Endothelial cell of umbilical vein (primary cell): ENCODE results near the gene DNAH11. TPM values are rescaled to one million over a fixed set of nuclear protein-coding genes. Genes with fewer than 3 reads are reported as not detected.

Source experiments
- BruUV-seq: library from RNA; stranded (reverse); fragments of 400-500 nt; replicated peaks from 2 replicates; lab custom pipeline; 2021; lab: Mats Ljungman, UMichigan
- CTCF ChIA-PET: fragments of 300-600, 350-600 bp; sonication (Branson Sonifier 250); formaldehyde crosslinking; loops from one replicate; lab custom pipeline; 2021; ENCODE audit warnings: antibody characterized with exemption, inconsistent platforms; lab: Charles Lee
- POLR2A ChIA-PET: fragments of 300-600, 350-600 bp; sonication (Branson Sonifier 250); formaldehyde crosslinking; loops from one replicate; lab custom pipeline; 2021; ENCODE audit warnings: antibody characterized with exemption, inconsistent platforms; lab: Charles Lee
- DNase-seq: peaks from one replicate; pipeline ENCODE4 v3.0.0-alpha.2; 2011; ENCODE audit warnings: low read depth, low spot score
- FAIRE-seq: peaks from 2 replicates; lab custom pipeline; 2011; peaks lifted over from hg19 to GRCh38; lab: Jason Lieb, UNC
- H2AFZ ChIP-seq: 2 replicates; pipeline ENCODE4 v1.6.0; 2012; ENCODE audit warnings: low read depth, low read length, control low read depth, inconsistent platforms
- H3K27ac ChIP-seq: 2 replicates; pipeline ENCODE4 v1.5.1; 2011; ENCODE audit warnings: low read depth, mild to moderate bottlenecking, control low read depth, low read length, moderate library complexity; ENCODE audit not compliant: insufficient read depth
- H3K27me3 ChIP-seq, 2 experiments: 2 replicates each; pipeline versions ENCODE4 v1.6.0 to v1.6.1; 2011; ENCODE audit warnings: low read length in 2 of 2, mixed read lengths in 1 of 2; ENCODE audit not compliant: control insufficient read depth in 2 of 2, insufficient read depth in 2 of 2
- H3K36me3 ChIP-seq, 2 experiments: 2 replicates in 1 of 2; 3 replicates in 1 of 2; pipeline ENCODE4 v1.5.1; 2011; ENCODE audit warnings: low read length in 2 of 2, mild to moderate bottlenecking in 1 of 2, moderate library complexity in 1 of 2; ENCODE audit not compliant: control insufficient read depth in 2 of 2, insufficient read depth in 2 of 2; ENCODE audit errors: extremely low read depth in 1 of 2
- H3K4me1 ChIP-seq: 3 replicates; pipeline ENCODE4 v1.5.1; 2011; ENCODE audit warnings: mild to moderate bottlenecking, low read length; ENCODE audit not compliant: control insufficient read depth, insufficient read depth; ENCODE audit errors: extremely low read depth
- H3K4me2 ChIP-seq: 2 replicates; pipeline ENCODE4 v1.6.1; 2011; ENCODE audit warnings: low read length, control low read depth, mixed read lengths; ENCODE audit not compliant: insufficient read depth
- H3K4me3 ChIP-seq, 3 experiments: fragments of 200-600 bp in 1 of 3; sonication (generic), shearing (Covaris generic) in 1 of 3; replicated peaks in 1 of 3; 2 replicates each; pipeline ENCODE4 v1.5.1; 2011 to 2016; ENCODE audit warnings: control low read depth in 3 of 3, low read length in 3 of 3, mild to moderate bottlenecking in 2 of 3, inconsistent platforms in 1 of 3, low read depth in 1 of 3, moderate library complexity in 1 of 3; ENCODE audit not compliant: insufficient read depth in 1 of 3
- H3K79me2 ChIP-seq: 2 replicates; pipeline ENCODE4 v1.6.0; 2012; ENCODE audit warnings: low read length, inconsistent platforms; ENCODE audit not compliant: control insufficient read depth, insufficient read depth
- H3K9ac ChIP-seq: replicated peaks from 2 replicates; pipeline ENCODE3; 2011; ENCODE audit warnings: low read length, control low read depth; ENCODE audit not compliant: insufficient read depth; ENCODE audit errors: extremely low read depth
- H3K9me1 ChIP-seq: replicated peaks from 3 replicates; pipeline ENCODE4 v1.6.0; 2011; ENCODE audit warnings: mild to moderate bottlenecking, low read length; ENCODE audit not compliant: control insufficient read depth, insufficient read depth; ENCODE audit errors: extremely low read depth
- H3K9me3 ChIP-seq: replicated peaks from 2 replicates; pipeline ENCODE4 v1.5.1; 2012; ENCODE audit warnings: low read length, inconsistent platforms; ENCODE audit not compliant: control insufficient read depth, insufficient read depth
- H4K20me1 ChIP-seq: replicated peaks from 2 replicates; pipeline ENCODE3; 2011; ENCODE audit warnings: mild to moderate bottlenecking, low read length; ENCODE audit not compliant: control insufficient read depth, insufficient read depth; ENCODE audit errors: extremely low read depth
- EZH2 ChIP-seq: IDR thresholded peaks from 2 replicates; pipeline ENCODE4 v1.6.1; 2012; ENCODE audit warnings: borderline replicate concordance, low read depth, mild to moderate bottlenecking, moderate library complexity, low read length, inconsistent platforms; ENCODE audit not compliant: severe bottlenecking
- FOS ChIP-seq: IDR thresholded peaks from 2 replicates; pipeline ENCODE4 v1.6.1; 2011; ENCODE audit warnings: mild to moderate bottlenecking, low read length, moderate library complexity, borderline replicate concordance; ENCODE audit not compliant: insufficient read depth
- GATA2 ChIP-seq: IDR thresholded peaks from 2 replicates; pipeline ENCODE4 v1.7.0; 2011; ENCODE audit warnings: low read depth, mild to moderate bottlenecking, moderate library complexity, mixed read lengths, low read length; ENCODE audit not compliant: insufficient read length, insufficient read depth
- JUN ChIP-seq: IDR thresholded peaks from 2 replicates; pipeline ENCODE4 v1.6.1; 2011; ENCODE audit warnings: borderline replicate concordance, low read depth; ENCODE audit not compliant: insufficient read length, insufficient read depth
- MYC ChIP-seq: IDR thresholded peaks from one replicate; pipeline ENCODE4 v1.6.1; 2011; ENCODE audit warnings: mild to moderate bottlenecking, low read depth, low read length
- POLR2A ChIP-seq: IDR thresholded peaks from 2 replicates; pipeline ENCODE4 v1.6.1; 2012; ENCODE audit warnings: low read depth, mild to moderate bottlenecking, control low read depth, low read length
- POLR2AphosphoS5 ChIP-seq: IDR thresholded peaks from 2 replicates; pipeline ENCODE4 v1.6.1; 2012; ENCODE audit warnings: low read depth, mild to moderate bottlenecking, control low read depth, low read length, moderate library complexity; ENCODE audit not compliant: insufficient read depth
- dilution Hi-C: fragments of 300-500 bp; cut with MboI; formaldehyde crosslinking; loops from one replicate; pipeline ENCODE4 v1.15.0; 2019; ENCODE audit warnings: low sequenced_read_pairs; ENCODE audit not compliant: extremely low pct_ligation_motif_present
- intact Hi-C: fragments of 100-400 bp; cut with micrococcal nuclease; formaldehyde crosslinking; loops from one replicate; pipeline ENCODE4 v1.10.0; 2022
- polyA plus RNA-seq, 4 experiments: library from polyadenylated mRNA; depleted of rRNA in 3 of 4; stranded (reverse) in 3 of 4; unstranded in 1 of 4; fragments of >200 nt; gene quantifications; 2 replicates each; pipeline versions ENCODE4 v1.2.1 to v1.2.3, GENCODE V29; 2011 to 2012; ENCODE audit warnings: missing spikeins in 1 of 4
- total RNA-seq: library from RNA; stranded (reverse); gene quantifications from 2 replicates; pipeline ENCODE4 v1.2.3, GENCODE V29; 2021
- TF ChIP-seq, protein P1 (sequence below), 2 donors: IDR thresholded peaks; 1 replicate in 1 of 2; 2 replicates in 1 of 2; pipeline ENCODE4 v1.5.1; 2011; ENCODE audit warnings: low read length in 2 of 2, mild to moderate bottlenecking in 2 of 2, moderate library complexity in 2 of 2, control low read depth in 1 of 2, inconsistent platforms in 1 of 2, low read depth in 1 of 2; ENCODE audit not compliant: insufficient read depth in 1 of 2; ENCODE audit errors: extremely low read depth in 1 of 2
- TF ChIP-seq, protein P2 (sequence below): IDR thresholded peaks from 2 replicates; pipeline ENCODE4 v1.6.1; 2011; ENCODE audit not compliant: insufficient read depth, insufficient read length

Gene DNAH11
- total and polyA plus RNA-seq, 2 donors (not counting 3 experiments of a cell fraction or from before 2014, with no cell fraction given) = 0.69 to 0.91 TPM

DNA sequence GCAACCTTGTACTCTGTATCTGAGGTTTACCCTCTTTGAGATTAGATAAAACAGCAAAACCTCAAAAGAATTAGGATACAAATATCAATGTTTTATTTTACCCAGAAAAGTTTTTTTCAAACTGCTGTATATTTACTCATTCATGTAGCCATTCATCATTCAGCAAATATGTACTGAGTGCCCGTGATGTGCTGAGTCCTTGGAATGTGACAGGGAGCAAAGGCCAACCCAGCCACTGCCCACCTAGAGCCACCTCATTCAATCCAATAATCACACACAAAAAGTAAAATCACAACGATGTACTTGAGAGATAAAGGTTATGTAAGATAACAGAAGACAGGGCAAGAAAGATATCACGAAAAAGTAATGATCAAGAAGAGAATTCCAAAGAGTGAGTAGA lies 215.4 kb downstream of the DNAH11 start:
- H3K27ac ChIP-seq = no peak overlapping the region
- H3K36me3 ChIP-seq = no peaks in the 10 kb centered on the region
- TF ChIP-seq, protein P1, sequence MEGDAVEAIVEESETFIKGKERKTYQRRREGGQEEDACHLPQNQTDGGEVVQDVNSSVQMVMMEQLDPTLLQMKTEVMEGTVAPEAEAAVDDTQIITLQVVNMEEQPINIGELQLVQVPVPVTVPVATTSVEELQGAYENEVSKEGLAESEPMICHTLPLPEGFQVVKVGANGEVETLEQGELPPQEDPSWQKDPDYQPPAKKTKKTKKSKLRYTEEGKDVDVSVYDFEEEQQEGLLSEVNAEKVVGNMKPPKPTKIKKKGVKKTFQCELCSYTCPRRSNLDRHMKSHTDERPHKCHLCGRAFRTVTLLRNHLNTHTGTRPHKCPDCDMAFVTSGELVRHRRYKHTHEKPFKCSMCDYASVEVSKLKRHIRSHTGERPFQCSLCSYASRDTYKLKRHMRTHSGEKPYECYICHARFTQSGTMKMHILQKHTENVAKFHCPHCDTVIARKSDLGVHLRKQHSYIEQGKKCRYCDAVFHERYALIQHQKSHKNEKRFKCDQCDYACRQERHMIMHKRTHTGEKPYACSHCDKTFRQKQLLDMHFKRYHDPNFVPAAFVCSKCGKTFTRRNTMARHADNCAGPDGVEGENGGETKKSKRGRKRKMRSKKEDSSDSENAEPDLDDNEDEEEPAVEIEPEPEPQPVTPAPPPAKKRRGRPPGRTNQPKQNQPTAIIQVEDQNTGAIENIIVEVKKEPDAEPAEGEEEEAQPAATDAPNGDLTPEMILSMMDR (IDR thresholded peaks at IDR 0.05; ENCODE audit: extremely low read depth in 1 of 2, insufficient read depth in 1 of 2, low read depth in 1 of 2, low read length in 2 of 2) = no peak
- no peak for TF ChIP-seq JUN
- no peak for TF ChIP-seq EZH2
- TF ChIP-seq POLR2A = no peak
- no peak for TF ChIP-seq FOS
- TF ChIP-seq, protein P2, sequence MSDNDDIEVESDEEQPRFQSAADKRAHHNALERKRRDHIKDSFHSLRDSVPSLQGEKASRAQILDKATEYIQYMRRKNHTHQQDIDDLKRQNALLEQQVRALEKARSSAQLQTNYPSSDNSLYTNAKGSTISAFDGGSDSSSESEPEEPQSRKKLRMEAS = no peak
- TF ChIP-seq POLR2AphosphoS5 = no peak
- TF ChIP-seq GATA2 = no peak
- TF ChIP-seq MYC = no peak
- no peak overlapping the region for H3K9ac ChIP-seq
- no peaks in the 10 kb centered on the region for H4K20me1 ChIP-seq
- dilution Hi-C loops = no loop called here
- CTCF ChIA-PET = no interaction called here
- no TSS peak for BruUV-seq
- no peak for DNase-seq
- H3K4me3 ChIP-seq = no peak overlapping the region
- no peaks in the 10 kb centered on the region for H3K79me2 ChIP-seq
- H3K9me1 ChIP-seq = no peaks in the 10 kb centered on the region
- no peaks in the 10 kb centered on the region for H3K4me1 ChIP-seq
- H3K27me3 ChIP-seq = peaks cover 4 to 9% of the 10 kb centered on the region in 2 experiments
- intact Hi-C loops = no loop called here
- no peak for FAIRE-seq
- H3K9me3 ChIP-seq = no peaks in the 10 kb centered on the region
- H2AFZ ChIP-seq = no peak overlapping the region
- no peak overlapping the region for H3K4me2 ChIP-seq
- POLR2A ChIA-PET = no interaction called here
